SW 1271 (cell line): Measurements from ENCODE around the gene PGGHG.
"Not testable (repeated sequence)": the region's sequence is repeated elsewhere in the genome, so short reads cannot be mapped to it uniquely, and the experiment has no call there.

Experiments
- DNase-seq, 2 experiments: peaks; one replicate each; lab custom pipeline; 2025; lab: John Stamatoyannopoulos, UW

The PGGHG gene

GRCh38 chr11:313787-314553, 25.0 kb downstream of the PGGHG start, which contains the start of gene IFITM1:
Gene IFITM1 (plus strand): TSS chr11:314040. CDS start chr11:314171, 131 bp downstream.
- no peak for DNase-seq

GRCh38 chr11:314554-314875, 25.6 kb downstream of the PGGHG start:
- not testable (repeated sequence) for DNase-seq

GRCh38 chr11:315051-315481, 26.1 kb downstream of the PGGHG start:
- DNase-seq = no peak

DNA sequence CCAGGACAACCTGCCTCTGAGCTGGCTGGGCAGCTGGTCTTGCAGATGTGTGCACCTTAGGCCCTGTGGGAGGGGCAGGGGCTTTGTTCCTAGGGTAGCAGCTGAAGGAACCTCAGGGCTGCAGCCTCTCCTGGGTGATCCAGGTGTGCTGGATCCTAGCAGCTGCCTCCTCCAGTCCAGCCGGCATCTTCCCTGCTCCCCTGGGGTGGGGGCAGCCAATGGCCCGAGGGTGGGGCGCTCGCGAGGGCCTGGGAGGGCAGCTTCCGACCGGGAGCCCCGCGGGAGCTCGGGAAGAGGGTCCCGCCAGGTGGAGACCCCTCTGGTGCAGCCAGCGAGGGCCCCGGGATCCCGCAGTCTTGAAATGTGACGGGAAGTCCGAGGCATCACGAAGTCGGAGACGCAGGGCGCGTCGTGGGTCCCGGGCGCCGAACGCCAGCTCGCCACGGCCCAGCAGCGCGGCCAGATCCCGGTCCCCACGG, 26.6 kb downstream of the PGGHG start:
- DNase-seq = no peak

- no peak for DNase-seq
Observed at GRCh38 chr11:316031-316701, 27.2 kb downstream of the PGGHG start.

GRCh38 chr11:316891-317301, 28.0 kb downstream of the PGGHG start:
- DNase-seq = no peak

GRCh38 chr11:317668-318404, 28.9 kb downstream of the PGGHG start:
- not testable (repeated sequence) for DNase-seq

- not testable (repeated sequence) for DNase-seq
Observed at GRCh38 chr11:318405-319120, 29.6 kb downstream of the PGGHG start.

- DNase-seq = peak in 1 of 2 experiments; percentile 44
Observed at GRCh38 chr11:319121-319887, 30.4 kb downstream of the PGGHG start.

DNA sequence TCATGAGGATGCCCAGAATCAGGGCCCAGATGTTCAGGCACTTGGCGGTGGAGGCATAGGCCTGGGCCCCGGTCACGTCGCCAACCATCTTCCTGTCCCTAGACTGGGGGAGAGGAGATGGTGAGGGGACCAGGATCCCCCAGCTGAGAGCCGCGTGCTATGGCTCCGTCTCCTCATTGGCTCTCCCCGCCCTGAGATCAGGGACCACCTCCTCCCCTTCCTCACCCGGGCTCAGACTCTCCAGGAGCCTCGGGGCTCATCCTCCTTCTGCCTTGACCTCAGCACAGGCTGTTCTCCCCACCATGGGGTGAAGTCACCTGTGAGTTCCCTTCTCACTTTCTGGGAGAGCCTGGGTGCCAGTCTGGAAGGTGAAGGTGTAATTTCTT, 31.0 kb downstream of the PGGHG start:
- DNase-seq = not testable (repeated sequence)

DNA sequence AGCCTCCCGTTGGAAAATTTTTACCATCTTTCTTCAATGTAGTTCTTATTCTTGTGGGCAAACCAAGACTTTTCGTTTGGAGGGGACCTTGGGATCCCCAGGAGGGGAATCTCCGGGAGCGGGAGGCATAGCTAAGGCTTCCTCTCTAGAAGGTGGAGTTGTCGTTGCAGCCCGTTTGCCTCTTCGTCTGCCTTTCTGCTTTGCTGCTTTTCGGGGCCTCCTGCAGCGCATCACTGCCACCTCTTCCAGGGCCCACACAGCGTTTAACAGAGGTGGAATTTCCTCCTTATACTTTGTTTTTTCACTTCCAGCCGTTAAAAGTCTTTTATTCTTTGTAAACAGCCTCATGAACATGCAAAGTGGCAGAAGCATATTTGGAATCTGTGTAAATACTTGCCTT, 35.2 kb downstream of the PGGHG start:
- DNase-seq = no peak

- not testable (repeated sequence) for DNase-seq
Observed at GRCh38 chr11:324593-325517, 35.9 kb downstream of the PGGHG start.

DNA sequence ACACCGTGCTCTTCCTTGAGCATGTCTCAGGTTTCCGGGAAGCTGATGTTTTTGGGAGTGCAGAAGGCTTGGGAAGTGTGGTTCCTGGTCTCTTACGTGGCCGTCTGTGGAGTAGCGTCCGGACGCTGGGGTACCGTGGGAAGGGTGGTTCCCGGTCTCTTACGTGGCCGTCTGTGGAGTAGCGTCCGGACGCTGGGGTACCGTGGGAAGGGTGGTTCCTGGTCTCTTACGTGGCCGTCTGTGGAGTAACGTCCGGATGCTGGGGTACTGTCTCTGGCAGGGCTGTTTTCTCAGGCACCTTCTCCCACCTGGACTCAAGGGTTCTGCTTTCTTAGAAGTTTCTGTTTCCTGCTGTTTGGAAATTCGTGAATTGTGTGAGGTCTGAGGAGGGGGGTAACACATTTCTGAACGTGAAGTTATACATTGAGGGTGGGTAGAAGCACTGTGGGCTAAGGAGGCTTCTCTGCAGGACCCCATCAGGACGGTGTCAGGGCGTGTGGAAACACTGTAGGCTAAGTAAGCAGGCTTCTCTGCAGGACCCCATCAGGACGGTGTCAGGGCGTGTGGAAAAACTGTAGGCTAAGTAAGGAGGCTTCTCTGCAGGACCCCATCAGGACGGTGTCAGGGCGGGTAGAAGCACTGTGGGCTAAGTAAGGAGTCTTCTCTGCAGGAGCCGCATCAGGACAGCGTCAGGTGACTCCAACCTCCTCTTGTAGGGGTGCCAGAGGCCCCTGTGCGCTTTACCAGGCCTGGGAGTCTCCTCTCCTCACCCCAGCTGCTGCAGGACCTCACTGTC, 37.1 kb downstream of the PGGHG start:
- no peak for DNase-seq

DNA sequence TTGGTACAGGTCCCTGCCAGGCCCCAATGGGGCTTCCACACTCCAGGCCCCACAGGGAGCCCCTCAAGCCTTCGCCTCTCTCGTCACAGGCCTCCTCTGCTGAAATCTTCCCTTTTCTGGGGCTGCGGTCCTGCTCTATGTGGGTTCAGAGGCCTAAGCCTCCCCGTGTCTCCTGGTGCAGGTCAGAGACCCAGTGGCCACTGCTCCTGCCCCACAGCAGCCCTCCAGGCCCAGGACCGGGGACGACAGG, 37.6 kb downstream of the PGGHG start:
- no peak for DNase-seq

DNA sequence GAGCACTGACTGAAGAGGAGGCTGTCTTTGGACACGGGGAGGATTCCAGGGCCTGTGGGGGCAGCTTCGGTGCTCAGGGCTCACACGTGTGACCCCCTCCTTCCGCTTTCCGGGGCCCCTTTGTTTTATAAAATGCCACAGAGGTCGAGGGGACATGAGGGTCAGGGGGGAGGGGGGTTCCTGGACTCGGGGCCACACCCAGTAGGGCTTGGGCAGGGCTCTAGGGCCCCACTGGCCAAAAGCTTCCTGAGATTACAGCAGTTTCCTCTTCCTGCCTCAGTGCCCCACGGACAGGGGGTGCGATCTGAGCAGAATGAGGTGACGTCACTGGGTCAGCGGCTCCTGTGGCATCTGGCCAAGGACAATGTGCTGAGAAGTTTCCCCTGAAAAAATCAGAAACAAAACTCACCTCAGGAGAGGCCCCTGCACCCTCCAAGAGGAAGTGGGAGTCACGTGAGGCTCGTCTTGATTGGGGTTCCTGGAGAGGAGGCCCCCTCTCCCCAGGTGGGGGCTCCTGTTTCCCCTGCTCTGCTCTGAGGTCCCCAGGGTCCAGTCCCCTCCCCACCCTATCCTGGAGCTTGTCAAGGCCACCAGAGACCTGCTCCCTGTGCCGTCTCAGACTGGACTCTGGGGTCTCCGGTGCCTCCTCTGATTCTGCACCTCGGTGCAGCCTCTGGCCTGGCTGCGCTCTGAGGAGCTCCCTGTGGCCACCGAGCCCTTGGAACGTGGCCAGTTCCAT, 38.1 kb downstream of the PGGHG start:
- DNase-seq = no peak

GRCh38 chr11:327581-327923, 38.6 kb downstream of the PGGHG start:
- DNase-seq = no peak

- DNase-seq = no peak
Observed at GRCh38 chr11:328012-328411, 39.1 kb downstream of the PGGHG start.

- DNase-seq = not testable (repeated sequence)
Observed at GRCh38 chr11:328516-329100, 39.7 kb downstream of the PGGHG start.

DNA sequence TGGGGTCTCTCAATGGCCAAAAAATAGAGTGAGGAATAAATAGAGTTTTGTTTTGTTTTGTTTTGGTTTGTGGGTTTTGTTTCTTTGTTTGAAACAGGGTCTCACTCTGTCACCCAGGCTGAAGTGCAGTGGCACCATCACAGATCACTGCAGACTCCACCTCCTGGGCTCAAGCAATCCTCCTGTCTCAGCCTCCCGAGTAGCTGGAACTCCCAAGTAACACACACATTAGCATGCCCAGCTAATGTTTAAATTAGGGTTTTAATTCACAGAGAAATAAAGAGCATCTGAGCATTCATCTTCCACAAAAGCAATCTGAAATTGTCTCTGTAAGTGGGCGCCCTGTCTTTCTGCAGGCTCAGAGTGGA, 40.9 kb downstream of the PGGHG start:
- DNase-seq = no peak
